KG1 (cell line): Measurements from ENCODE around the gene DDX1.
"Not testable (repeated sequence)": the region's sequence is repeated elsewhere in the genome, so short reads cannot be mapped to it uniquely, and the experiment has no call there.

ENCODE experiments used
- DNase-seq: peaks from one replicate; lab custom pipeline; 2025; lab: John Stamatoyannopoulos, UW

DDX1 gene

GRCh38 chr2:15616850-15617777 lies 25.4 kb downstream of the DDX1 start:
- no peak for DNase-seq

GRCh38 chr2:15617778-15618448 lies 26.2 kb downstream of the DDX1 start:
- DNase-seq: no peak

- DNase-seq: no peak
These were observed 26.8 kb downstream of the DDX1 start for GRCh38 chr2:15618449-15618855.

GRCh38 chr2:15619076-15619475 lies 27.4 kb downstream of the DDX1 start:
- DNase-seq: no peak

GRCh38 chr2:15619510-15619909 lies 27.8 kb downstream of the DDX1 start:
- DNase-seq: no peak

GRCh38 chr2:15619938-15620337 lies 28.3 kb downstream of the DDX1 start:
- no peak for DNase-seq

- no peak for DNase-seq
These were observed 28.7 kb downstream of the DDX1 start for GRCh38 chr2:15620340-15620739.

- no peak for DNase-seq
These were observed 29.3 kb downstream of the DDX1 start for GRCh38 chr2:15620857-15621471.

GRCh38 chr2:15621472-15621870 lies 29.8 kb downstream of the DDX1 start:
- not testable (repeated sequence) for DNase-seq

GRCh38 chr2:15622214-15622613 lies 30.5 kb downstream of the DDX1 start:
- no peak for DNase-seq

- no peak for DNase-seq
These were observed 31.2 kb downstream of the DDX1 start for GRCh38 chr2:15622614-15623480.

GRCh38 chr2:15623481-15623796 lies 31.8 kb downstream of the DDX1 start:
- no peak for DNase-seq

GRCh38 chr2:15623898-15624541 lies 32.4 kb downstream of the DDX1 start:
- no peak for DNase-seq

GRCh38 chr2:15624903-15625302 lies 33.2 kb downstream of the DDX1 start:
- no peak for DNase-seq

GRCh38 chr2:15625344-15626036 lies 33.8 kb downstream of the DDX1 start:
- no peak for DNase-seq

- DNase-seq: no peak
These were observed 34.5 kb downstream of the DDX1 start for GRCh38 chr2:15626126-15626525.

GRCh38 chr2:15626967-15627366 lies 35.3 kb downstream of the DDX1 start:
- DNase-seq: no peak

GRCh38 chr2:15627817-15628684 lies 36.4 kb downstream of the DDX1 start:
- no peak for DNase-seq

GRCh38 chr2:15628899-15629855 lies 37.5 kb downstream of the DDX1 start:
- no peak for DNase-seq
